PC-9 (cell line): ENCODE results near the gene TRIM9.

Experiments
- EZH2 ChIP-seq: fragments of 200-600 bp; sonication (generic); IDR thresholded peaks from 2 replicates; pipeline ENCODE4 v1.8.0; 2017; ENCODE audit warnings: antibody characterized with exemption, low read depth
- TF ChIP-seq, protein P1 (sequence below): fragments of 200-600 bp; sonication (generic); conservative IDR thresholded peaks from 2 replicates; pipeline ENCODE4 v1.6.1; 2017; ENCODE audit warnings: mixed run types, antibody characterized with exemption, mild to moderate bottlenecking, moderate library complexity

DNA sequence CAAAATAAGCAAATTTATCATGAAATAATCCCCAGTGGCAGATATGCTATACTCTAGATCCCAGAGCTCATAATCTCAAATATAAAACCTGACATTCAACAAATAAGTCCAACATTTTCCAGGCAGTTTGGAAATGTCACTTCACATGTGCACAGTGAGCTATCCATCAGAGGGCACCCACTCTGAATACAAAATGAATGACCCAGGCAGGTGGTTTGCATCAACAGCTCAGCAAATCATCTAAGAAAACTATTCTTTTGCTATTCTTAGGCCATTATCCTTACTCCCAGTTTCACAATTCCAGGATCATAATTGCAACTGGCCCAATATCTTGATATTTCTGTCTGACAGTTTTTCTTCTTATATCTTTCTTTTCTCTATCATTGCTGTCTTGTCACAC is 38.5 kb downstream of the TRIM9 start:
- TF ChIP-seq, protein P1, sequence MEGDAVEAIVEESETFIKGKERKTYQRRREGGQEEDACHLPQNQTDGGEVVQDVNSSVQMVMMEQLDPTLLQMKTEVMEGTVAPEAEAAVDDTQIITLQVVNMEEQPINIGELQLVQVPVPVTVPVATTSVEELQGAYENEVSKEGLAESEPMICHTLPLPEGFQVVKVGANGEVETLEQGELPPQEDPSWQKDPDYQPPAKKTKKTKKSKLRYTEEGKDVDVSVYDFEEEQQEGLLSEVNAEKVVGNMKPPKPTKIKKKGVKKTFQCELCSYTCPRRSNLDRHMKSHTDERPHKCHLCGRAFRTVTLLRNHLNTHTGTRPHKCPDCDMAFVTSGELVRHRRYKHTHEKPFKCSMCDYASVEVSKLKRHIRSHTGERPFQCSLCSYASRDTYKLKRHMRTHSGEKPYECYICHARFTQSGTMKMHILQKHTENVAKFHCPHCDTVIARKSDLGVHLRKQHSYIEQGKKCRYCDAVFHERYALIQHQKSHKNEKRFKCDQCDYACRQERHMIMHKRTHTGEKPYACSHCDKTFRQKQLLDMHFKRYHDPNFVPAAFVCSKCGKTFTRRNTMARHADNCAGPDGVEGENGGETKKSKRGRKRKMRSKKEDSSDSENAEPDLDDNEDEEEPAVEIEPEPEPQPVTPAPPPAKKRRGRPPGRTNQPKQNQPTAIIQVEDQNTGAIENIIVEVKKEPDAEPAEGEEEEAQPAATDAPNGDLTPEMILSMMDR = no peak
- no peak for TF ChIP-seq EZH2
